Neural cell (in vitro differentiated cells): ENCODE data around the gene UCK2. TPM values are rescaled to one million over a fixed set of nuclear protein-coding genes. Genes with fewer than 3 reads are reported as not detected.
A peak's percentile ranks its signal among the peaks of the same experiment; 100 is the strongest.

Experiments
- H2AFZ ChIP-seq: fragments of 200-600, 300-800 bp; sonication (generic), shearing (Covaris generic); 2 replicates; pipeline ENCODE4 v1.6.0; 2014; ENCODE audit warnings: low read depth, mild to moderate bottlenecking, antibody characterized with exemption, low read length, moderate library complexity
- H3F3A ChIP-seq: fragments of 200-600 bp; shearing (Covaris generic); 2 replicates; pipeline ENCODE4 v1.6.1; 2016; ENCODE audit warnings: mild to moderate bottlenecking, moderate library complexity, mixed read lengths, antibody characterized with exemption, low read length; ENCODE audit not compliant: insufficient read depth, poor library complexity, severe bottlenecking
- H3K27ac ChIP-seq: fragments of 200-600, 300-800 bp; sonication (generic), shearing (Covaris generic); 2 replicates; pipeline ENCODE4 v1.5.1; 2014; ENCODE audit warnings: mild to moderate bottlenecking, low read length, moderate library complexity
- H3K27me3 ChIP-seq: fragments of 300-800, 200-600 bp; sonication (generic), shearing (Covaris generic); 2 replicates; pipeline ENCODE4 v1.6.0; 2014; ENCODE audit warnings: mild to moderate bottlenecking, low read depth, low read length, moderate library complexity; ENCODE audit not compliant: insufficient read depth
- H3K36me3 ChIP-seq: fragments of 300-800, 200-600 bp; sonication (generic), shearing (Covaris generic); 2 replicates; pipeline ENCODE4 v1.5.1; 2014; ENCODE audit warnings: mild to moderate bottlenecking, antibody characterized with exemption, low read length, moderate library complexity; ENCODE audit not compliant: insufficient read depth
- H3K4me2 ChIP-seq: fragments of 300-800, 200-600 bp; sonication (generic), shearing (Covaris generic); 2 replicates; pipeline ENCODE4 v1.6.0; 2014; ENCODE audit warnings: mild to moderate bottlenecking, low read length
- H3K4me3 ChIP-seq: fragments of 300-800, 200-600 bp; sonication (generic), shearing (Covaris generic); 2 replicates; pipeline ENCODE4 v1.5.1; 2014; ENCODE audit warnings: mild to moderate bottlenecking, low read length, moderate library complexity
- H3K79me2 ChIP-seq: fragments of 200-600 bp; shearing (Covaris generic); replicated peaks from 2 replicates; pipeline ENCODE4 v1.6.0; 2014; ENCODE audit warnings: mild to moderate bottlenecking, low read length, moderate library complexity; ENCODE audit not compliant: insufficient read depth
- H3K9ac ChIP-seq: fragments of 300-800, 200-600 bp; sonication (generic), shearing (Covaris generic); 2 replicates; pipeline ENCODE4 v1.6.1; 2016; ENCODE audit warnings: mild to moderate bottlenecking, low read length, mixed read lengths
- H3K9me2 ChIP-seq: fragments of 200-600 bp; shearing (Covaris generic); 2 replicates; pipeline ENCODE4 v1.6.1; 2016; ENCODE audit warnings: mild to moderate bottlenecking, low read length, mixed read lengths; ENCODE audit not compliant: insufficient read depth
- H3K9me3 ChIP-seq: fragments of 200-600, 300-800 bp; sonication (generic), shearing (Covaris generic); 2 replicates; pipeline ENCODE4 v1.6.1; 2016; ENCODE audit warnings: mild to moderate bottlenecking, mixed run types, low read length, moderate library complexity, mixed read lengths
- H4K20me1 ChIP-seq: fragments of 200-600 bp; shearing (Covaris generic); 2 replicates; pipeline ENCODE4 v1.6.1; 2016; ENCODE audit warnings: mild to moderate bottlenecking, mixed run types; ENCODE audit not compliant: insufficient read depth
- EP300 ChIP-seq: fragments of 450-650 bp; conservative IDR thresholded peaks from 2 replicates; pipeline ENCODE4 v1.6.1; 2014; ENCODE audit warnings: antibody characterized with exemption, mild to moderate bottlenecking, moderate library complexity; ENCODE audit not compliant: poor library complexity, severe bottlenecking
- EZH2 ChIP-seq: fragments of 200-600, 300-800 bp; shearing (Covaris generic), sonication (generic); IDR thresholded peaks from 2 replicates; pipeline ENCODE4 v1.6.1; 2014; ENCODE audit warnings: antibody characterized with exemption, low read length, borderline replicate concordance, mild to moderate bottlenecking; ENCODE audit not compliant: insufficient read depth, poor library complexity, severe bottlenecking
- MXI1 ChIP-seq: fragments of 450-650 bp; conservative IDR thresholded peaks from 2 replicates; pipeline ENCODE4 v1.6.1; 2014; ENCODE audit warnings: antibody characterized with exemption, mild to moderate bottlenecking; ENCODE audit not compliant: poor library complexity, severe bottlenecking
- POLR2AphosphoS5 ChIP-seq: IDR thresholded peaks from 2 replicates; pipeline ENCODE4 v1.6.1; 2012
- RAD21 ChIP-seq: fragments of 450-650 bp; conservative IDR thresholded peaks from 2 replicates; pipeline ENCODE4 v1.6.1; 2014; ENCODE audit warnings: antibody characterized with exemption, mild to moderate bottlenecking, moderate library complexity
- SMC3 ChIP-seq: fragments of 450-650 bp; conservative IDR thresholded peaks from 2 replicates; pipeline ENCODE4 v1.6.1; 2014; ENCODE audit warnings: antibody characterized with exemption, mild to moderate bottlenecking, moderate library complexity; ENCODE audit not compliant: poor library complexity
- TAF1 ChIP-seq: IDR thresholded peaks from 2 replicates; pipeline ENCODE4 v1.6.1; 2012; ENCODE audit warnings: low read depth
- polyA plus RNA-seq: library from polyadenylated mRNA; depleted of rRNA; stranded (reverse); fragments of >200 nt; gene quantifications from 2 replicates; pipeline ENCODE4 v1.2.3, GENCODE V29; 2014
- TF ChIP-seq, protein P1 (sequence below): fragments of 450-650 bp; IDR thresholded peaks from 2 replicates; pipeline ENCODE4 v1.5.1; 2014; ENCODE audit warnings: antibody characterized with exemption, mild to moderate bottlenecking, moderate library complexity; ENCODE audit not compliant: poor library complexity, severe bottlenecking
- TF ChIP-seq, protein P2 (sequence below): IDR thresholded peaks from 2 replicates; pipeline ENCODE4 v1.6.1; 2012; ENCODE audit warnings: borderline replicate concordance

Gene UCK2
- polyA plus RNA-seq, 1 donor from 2014 or later = 36.0 TPM

DNA sequence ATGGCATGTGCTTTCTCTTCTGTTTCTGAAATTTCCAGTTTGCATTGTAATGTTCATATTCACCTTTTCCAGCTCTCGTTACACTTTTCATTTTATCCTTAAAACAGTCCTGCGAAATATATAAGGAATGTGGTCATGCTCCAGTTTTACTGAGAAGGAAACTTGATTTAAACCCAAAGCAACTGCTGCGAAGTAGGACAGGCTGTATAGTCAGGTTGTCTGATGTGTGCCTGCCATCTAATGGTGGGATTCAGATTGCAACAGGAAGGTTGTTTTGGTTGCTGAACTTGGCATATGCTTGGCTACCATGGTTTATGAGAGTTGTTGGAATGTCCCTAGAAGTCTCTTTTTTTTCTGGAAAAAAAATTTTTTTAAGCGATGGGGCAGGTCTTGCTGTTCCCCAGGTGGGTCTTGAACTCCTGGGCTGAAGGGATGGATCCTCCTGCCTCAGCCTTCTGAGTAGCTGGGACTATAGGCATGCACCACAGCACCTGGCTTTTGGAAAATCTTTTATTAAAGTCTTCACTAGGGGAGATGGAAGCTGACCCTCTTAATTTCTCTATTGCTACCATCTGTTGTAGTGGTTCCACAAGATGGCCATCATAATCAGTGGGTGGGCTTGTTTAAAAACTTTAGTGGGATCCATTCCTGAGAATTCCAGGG lies 86.9 kb downstream of the UCK2 start:
- Histone ChIP-seq H3K9me2 (no peaks in the 10 kb centered on the region), H3K36me3 (no peaks in the 10 kb centered on the region), H3K9ac (no peak overlapping the region), H3K79me2 (no peaks in the 10 kb centered on the region), H4K20me1 (no peaks in the 10 kb centered on the region), H3K4me3 (no peak overlapping the region), H3K27me3 (no peaks in the 10 kb centered on the region), H3F3A (no peaks in the 10 kb centered on the region), H2AFZ (no peak overlapping the region), H3K4me2 (no peak overlapping the region), H3K27ac (no peak overlapping the region), H3K9me3 (no peaks in the 10 kb centered on the region)
- TF ChIP-seq EP300 (no peak), SMC3 (peak; percentile 96), TAF1 (no peak), RAD21 (peak; percentile 96), EZH2 (no peak)
- TF ChIP-seq, protein P1, sequence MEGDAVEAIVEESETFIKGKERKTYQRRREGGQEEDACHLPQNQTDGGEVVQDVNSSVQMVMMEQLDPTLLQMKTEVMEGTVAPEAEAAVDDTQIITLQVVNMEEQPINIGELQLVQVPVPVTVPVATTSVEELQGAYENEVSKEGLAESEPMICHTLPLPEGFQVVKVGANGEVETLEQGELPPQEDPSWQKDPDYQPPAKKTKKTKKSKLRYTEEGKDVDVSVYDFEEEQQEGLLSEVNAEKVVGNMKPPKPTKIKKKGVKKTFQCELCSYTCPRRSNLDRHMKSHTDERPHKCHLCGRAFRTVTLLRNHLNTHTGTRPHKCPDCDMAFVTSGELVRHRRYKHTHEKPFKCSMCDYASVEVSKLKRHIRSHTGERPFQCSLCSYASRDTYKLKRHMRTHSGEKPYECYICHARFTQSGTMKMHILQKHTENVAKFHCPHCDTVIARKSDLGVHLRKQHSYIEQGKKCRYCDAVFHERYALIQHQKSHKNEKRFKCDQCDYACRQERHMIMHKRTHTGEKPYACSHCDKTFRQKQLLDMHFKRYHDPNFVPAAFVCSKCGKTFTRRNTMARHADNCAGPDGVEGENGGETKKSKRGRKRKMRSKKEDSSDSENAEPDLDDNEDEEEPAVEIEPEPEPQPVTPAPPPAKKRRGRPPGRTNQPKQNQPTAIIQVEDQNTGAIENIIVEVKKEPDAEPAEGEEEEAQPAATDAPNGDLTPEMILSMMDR = peak; percentile 96

DNA sequence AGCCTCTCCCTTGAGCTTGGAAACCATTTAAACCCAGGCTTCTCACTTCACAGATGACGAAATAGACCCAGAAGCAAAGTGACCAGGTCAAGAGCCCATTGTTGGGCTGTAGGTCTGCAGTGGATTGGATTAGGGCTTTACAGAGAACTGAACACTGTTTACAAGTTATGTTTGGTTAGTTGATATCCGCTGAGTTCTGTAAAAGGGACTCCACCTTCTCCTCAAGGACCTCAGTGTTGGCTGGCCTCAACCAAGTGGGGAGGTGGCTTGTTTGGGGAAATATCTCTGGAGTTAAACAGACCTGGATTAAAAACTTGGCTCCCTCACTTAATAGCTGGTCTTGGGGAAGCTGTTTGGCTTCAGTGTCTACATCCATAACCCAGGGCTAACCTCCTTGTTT lies 88.1 kb downstream of the UCK2 start:
- Histone ChIP-seq H3K36me3 (no peaks in the 10 kb centered on the region), H3K9ac (no peak overlapping the region), H3K27me3 (no peaks in the 10 kb centered on the region), H3K9me2 (no peaks in the 10 kb centered on the region), H3K79me2 (no peaks in the 10 kb centered on the region), H3K9me3 (no peaks in the 10 kb centered on the region), H3K4me3 (no peak overlapping the region), H2AFZ (no peak overlapping the region), H3K4me2 (no peak overlapping the region), H4K20me1 (no peaks in the 10 kb centered on the region), H3F3A (no peaks in the 10 kb centered on the region), H3K27ac (no peak overlapping the region)
- TF ChIP-seq SMC3 (no peak), MXI1 (no peak), POLR2AphosphoS5 (no peak), RAD21 (no peak), EZH2 (no peak), EP300 (no peak), TAF1 (no peak)
- TF ChIP-seq, protein P1 = no peak
- TF ChIP-seq, protein P2, sequence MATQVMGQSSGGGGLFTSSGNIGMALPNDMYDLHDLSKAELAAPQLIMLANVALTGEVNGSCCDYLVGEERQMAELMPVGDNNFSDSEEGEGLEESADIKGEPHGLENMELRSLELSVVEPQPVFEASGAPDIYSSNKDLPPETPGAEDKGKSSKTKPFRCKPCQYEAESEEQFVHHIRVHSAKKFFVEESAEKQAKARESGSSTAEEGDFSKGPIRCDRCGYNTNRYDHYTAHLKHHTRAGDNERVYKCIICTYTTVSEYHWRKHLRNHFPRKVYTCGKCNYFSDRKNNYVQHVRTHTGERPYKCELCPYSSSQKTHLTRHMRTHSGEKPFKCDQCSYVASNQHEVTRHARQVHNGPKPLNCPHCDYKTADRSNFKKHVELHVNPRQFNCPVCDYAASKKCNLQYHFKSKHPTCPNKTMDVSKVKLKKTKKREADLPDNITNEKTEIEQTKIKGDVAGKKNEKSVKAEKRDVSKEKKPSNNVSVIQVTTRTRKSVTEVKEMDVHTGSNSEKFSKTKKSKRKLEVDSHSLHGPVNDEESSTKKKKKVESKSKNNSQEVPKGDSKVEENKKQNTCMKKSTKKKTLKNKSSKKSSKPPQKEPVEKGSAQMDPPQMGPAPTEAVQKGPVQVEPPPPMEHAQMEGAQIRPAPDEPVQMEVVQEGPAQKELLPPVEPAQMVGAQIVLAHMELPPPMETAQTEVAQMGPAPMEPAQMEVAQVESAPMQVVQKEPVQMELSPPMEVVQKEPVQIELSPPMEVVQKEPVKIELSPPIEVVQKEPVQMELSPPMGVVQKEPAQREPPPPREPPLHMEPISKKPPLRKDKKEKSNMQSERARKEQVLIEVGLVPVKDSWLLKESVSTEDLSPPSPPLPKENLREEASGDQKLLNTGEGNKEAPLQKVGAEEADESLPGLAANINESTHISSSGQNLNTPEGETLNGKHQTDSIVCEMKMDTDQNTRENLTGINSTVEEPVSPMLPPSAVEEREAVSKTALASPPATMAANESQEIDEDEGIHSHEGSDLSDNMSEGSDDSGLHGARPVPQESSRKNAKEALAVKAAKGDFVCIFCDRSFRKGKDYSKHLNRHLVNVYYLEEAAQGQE = no peak
